Hematopoietic multipotent progenitor cell treated with erythropoietin and hydrocortisone succinate and interleukin-3 and kit ligand, for 8 days (in vitro differentiated cells): ENCODE data around the gene NDST4.
"Not testable (repeated sequence)": the region's sequence is repeated elsewhere in the genome, so short reads cannot be mapped to it uniquely, and the experiment has no call there.

Experiments used
- DNase-seq: peaks from one replicate; pipeline ENCODE4 v3.0.0-alpha.2; 2015

Gene NDST4

DNA sequence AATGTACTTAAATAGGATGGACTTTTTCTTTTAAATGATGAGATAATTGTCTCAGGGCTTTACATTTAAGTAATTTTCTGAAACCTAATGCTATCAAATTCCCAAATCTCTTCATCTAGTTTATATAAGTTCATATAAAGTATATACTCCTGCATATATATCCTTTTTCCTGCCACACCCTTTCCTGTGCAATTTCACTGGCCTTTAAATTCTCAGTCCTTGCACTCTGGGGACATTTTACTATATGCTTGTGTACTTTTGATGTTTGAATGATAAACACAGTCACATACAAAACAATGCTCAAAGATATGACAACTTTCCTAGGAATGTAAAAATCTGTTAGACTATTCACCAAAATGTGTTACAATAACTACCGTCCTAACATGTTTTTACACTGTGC is 60.1 kb downstream of the NDST4 start:
- no peak for DNase-seq

DNA sequence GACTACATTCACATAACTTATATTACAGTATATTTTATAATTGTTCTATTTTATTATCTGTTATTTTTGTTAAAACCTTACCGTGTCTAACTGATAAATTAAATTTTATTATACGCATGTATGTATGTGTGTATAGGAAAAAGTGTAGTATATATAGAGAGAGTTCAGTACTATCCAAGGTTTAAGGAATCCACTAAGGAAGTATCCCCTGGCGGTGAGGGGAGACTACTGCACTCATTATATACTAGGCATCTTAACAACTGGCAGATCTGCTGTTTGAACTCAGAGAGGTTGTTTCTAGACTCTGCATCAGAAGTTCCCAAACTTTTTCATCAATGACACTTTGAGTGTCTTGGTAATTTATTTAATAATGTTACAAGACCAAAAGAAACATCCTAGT is 70.9 kb downstream of the NDST4 start:
- no peak for DNase-seq

DNA sequence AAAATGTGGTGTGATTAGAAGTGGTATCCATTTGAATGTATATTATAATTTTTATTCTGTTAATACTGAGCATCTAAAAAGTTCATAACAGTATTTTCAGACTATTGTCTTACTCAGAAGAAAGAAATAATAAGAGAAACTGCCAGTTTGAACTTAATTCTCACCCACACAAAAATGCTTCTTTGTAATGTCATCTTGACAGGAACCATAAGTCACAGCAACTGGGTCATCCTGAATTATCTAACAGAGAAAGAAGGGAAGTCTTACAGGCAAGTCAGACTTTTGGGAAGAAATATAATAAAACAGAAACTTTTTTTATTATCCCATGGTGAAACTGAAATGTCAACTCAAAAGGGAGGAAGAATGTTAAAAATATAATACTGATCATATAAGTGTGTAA is 83.1 kb downstream of the NDST4 start:
- no peak for DNase-seq

DNA sequence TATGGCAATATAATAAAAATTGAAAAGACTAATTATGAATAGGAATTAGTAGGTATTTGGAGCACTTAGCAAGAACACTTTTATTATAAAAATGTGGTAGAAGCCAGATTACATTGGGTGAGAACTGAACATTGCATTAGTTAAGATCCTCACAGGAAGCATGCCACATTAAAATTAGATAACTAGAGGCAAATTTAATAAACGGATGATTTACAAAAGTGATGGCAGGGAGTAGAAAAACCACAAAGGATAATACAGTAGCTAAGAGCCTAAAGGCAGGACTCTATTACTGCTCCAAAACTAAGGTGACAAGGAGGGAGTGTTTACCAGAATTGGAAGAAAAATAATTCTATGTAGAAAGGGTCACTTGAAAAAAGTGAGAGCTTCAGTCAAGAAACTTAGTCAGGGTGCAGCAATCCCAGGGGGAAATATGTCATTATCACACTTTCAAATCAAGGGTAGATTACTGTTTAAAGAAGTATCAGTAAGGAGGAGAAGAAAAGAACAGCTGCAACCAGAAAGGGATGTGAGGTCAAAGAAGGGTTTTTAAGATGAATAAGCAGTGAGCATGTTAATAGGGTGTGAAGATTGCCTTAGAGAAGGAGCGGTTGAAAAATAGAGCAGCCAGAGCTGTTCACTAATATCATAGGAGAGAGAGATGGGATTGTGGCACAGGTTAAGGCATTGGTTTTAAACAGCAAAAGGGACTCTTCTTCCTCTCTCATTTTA is 84.6 kb downstream of the NDST4 start:
- DNase-seq, result no peak

DNA sequence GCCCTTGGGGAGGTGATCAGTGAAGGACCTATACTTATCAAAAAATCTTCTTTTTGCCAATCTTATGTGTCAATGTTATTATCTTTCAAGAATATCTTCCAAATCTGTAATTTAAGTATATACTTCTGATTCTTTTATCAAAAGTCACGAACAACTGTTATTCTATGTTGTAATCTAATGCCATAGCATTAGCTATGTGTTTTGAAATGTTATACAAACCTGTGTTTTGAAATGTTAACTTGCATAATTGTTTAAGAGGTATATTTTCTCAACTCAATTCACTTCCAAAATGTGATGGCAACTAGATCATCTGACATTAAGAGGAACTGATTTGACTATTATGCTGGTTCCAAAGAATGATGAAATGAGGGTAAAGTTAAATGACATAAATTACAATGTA is 113.5 kb downstream of the NDST4 start:
- no peak for DNase-seq

DNA sequence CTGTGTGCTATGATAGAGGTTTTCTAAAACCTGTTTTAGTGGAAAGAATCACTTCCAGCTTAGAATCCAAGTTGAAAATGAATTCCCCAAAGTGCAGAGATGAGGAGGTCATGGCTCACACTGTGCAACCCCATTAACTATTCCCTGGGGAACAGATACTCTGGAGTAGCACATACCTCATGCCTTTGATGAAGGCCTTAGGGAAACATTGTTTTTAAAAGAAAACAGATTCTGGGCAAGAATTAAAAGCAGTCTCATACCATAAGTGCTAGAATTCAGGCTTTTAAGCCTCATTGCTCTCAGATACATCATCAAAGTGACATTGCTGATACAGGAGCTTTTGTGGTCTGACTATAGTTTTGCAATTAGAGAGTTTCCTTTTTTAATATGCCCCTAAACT is 115.1 kb downstream of the NDST4 start:
- no peak for DNase-seq

DNA sequence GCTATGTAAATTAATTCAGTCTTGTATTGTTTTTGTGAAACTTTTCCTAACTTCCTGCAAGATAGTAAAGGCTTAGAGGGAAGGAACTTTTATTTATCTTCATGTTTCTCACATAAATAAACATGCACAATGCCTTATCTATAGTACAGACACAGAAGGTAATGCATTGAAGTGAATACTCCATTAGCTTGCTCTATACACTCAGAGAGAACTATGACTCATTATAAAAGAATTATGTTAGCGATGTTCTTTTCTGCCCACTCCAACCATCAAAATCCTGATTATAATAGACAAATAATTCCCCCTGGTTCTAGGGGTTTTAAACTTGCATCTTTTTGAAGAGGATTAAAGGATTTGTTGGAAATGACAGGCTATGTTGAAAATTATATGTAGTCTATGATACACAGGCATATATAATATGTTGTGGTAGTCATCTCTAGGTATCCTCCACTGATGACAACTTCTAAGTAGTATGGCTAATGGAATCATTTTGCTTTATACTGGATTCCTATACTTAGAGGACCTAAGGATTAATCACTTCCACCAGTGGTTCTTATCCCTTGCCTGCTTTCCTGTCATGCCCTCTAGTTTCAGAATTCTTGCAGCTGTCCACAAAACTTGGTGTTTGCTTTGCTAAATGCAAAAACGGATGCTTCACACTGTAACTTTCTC is 115.7 kb downstream of the NDST4 start:
- DNase-seq, result no peak

DNA sequence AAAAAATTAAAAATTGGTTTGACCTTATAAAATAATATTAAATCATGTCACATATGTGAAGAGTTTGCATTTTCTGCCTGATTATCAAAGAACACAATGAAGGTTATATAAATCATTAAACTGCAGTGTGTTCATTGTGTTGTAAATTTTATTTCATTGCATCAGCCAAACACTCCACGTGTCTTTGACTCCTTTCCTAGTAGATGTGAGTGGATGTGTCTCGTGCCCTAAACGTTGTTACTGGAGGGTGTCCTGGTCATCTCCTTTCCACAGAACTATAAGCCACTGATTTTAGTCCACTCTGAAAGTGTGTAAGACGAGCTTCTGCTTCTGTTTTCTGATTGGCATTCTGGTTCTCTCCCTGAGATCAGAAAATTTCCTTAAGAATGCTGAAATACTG is 127.3 kb downstream of the NDST4 start:
- no peak for DNase-seq

DNA sequence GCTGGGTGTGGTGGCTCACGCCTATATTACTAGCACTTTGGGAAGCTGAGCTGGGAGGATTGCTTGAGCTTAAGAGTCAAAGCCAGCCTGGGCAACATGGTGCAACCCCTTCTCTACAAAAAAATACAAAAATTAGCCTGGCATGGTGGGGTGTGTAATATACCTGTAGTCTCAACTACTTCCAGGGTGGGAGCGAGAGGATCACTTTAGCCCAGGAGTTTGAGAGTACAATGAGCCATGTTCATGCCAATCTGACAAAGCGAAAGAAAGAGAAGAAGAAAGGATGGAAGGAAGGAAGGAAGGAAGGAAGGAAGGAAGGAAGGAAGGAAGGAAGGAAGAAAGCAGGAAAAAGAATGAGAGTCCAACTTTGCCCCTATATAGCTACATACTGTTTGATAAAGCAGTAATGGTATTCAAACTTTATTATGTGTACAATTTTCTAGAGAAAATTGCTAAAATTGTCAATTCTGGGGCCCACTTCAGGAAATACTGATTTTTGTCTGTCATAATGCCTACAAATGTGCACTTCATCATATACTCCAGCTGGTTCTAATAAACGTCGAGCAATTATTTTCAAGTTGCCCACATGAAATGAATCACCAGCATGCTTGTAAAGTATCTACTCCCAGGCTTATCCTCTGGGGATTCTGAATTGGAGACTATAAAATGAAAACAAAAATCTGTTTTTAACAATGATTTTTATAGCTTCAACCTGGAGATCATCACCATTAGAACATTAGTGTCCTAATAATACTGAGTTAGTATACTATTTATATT is 132.3 kb downstream of the NDST4 start:
- DNase-seq, result no peak

DNA sequence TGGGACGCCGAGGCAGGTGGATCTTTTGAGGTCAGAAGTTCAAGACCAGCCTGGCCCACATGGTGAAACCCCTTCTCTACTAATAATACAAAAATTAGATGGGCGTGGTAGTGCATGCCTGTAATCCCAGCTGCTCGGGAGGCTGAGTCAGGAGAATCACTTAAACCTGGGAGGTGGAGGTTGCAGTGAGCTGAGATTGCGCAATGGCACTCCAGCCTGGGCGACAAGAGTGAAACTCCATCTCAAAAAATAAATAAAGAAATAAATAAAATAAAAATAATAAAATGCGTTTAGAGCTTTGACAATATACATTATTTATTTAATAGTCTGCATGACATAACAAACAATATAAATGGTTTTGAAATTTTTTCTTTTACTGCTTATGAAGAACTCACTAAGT is 133.0 kb downstream of the NDST4 start:
- not testable (repeated sequence) for DNase-seq

DNA sequence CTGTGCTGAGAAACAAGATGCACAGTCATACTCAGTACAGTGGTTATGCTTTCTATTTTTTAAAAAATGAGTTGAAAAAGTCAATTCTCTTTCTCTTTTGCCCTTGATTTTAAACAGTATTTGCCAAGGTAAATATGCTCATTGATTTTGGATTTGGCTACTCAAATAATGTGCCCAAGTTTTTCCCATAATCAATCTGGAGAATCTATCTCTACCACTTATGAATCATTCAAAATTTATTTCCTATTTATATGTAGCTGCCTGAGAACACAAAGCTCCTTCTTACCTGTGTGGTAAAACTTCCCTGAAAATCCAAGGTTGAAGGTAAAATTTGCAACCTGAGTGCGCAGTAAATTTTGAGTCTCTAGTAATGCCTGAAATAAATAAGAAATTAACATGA is 136.5 kb downstream of the NDST4 start:
- no peak for DNase-seq

DNA sequence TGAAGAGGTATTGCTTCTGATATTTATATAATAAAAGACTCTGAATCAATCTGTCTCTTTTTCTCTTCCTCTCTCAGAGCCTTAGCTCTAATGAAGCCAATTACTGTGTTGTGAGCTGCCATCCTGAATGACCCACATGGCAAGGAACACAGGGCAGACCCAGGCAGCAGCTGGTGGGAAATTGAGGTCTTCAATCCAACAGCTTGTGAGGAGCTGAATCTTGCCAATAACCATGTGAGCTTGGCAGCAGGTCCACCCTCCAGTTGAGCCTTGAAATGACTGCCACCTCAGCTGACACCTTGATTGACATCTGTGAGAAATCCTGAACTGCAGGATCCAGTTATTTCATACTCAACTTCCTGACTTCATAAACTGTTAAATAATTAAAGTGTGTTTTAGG is 149.4 kb downstream of the NDST4 start:
- DNase-seq, result no peak

DNA sequence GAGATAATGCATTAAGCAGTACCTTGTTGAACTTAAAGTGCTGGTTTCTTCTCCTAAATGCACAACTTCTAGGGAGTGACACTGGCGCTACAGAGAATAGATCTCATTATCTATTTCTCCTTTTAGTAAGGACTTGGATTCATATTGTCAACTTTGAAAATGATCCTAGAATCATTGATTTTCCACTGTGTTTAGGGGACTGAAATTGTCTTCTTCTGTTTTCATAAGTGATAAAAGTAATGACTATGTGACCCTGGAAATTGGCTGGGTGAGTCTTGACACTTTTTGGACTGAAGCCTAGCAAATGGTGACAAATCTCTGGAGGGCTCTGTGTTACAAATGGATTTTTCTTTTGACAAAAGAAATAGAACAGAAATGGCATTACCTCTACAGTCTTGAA is 167.8 kb downstream of the NDST4 start:
- no peak for DNase-seq

DNA sequence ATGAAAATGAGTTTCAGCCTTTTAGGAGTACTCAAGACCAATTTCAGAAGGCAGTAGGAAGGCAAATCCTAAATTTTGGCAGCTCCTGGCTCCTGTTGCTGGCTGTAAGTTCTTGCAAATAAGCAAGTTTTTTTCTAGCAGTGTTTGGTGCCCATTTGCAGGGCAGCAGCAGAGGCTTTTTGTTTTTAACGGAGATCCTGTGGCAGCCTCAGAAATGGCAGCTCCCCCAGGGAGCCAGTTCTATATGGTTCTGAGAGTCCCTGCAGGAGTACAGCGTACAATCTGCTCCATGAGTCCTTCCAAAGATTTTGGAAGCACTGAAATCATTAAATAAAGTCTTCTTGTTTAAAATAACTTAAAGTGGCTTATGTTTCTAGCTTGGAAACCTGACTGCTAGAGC is 171.9 kb downstream of the NDST4 start:
- DNase-seq, result no peak

DNA sequence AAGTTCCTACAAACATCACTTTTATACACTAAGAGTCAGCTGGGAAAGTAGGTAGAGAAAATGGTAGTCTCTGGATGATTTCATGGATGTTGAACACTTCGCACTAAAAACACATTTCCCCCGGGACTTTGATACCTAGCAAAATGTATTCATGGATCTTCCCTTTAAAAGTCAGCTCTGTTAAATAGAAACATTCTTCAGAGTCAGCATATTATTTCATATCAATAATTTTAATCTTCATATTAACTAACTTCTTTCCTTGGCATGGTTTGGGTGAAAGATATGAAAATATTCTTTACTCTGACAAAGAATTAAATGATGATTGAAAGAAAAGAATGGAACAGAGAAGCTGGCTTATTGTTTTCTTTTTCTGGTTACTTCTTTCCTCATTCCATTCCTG is 185.5 kb downstream of the NDST4 start:
- no peak for DNase-seq

DNA sequence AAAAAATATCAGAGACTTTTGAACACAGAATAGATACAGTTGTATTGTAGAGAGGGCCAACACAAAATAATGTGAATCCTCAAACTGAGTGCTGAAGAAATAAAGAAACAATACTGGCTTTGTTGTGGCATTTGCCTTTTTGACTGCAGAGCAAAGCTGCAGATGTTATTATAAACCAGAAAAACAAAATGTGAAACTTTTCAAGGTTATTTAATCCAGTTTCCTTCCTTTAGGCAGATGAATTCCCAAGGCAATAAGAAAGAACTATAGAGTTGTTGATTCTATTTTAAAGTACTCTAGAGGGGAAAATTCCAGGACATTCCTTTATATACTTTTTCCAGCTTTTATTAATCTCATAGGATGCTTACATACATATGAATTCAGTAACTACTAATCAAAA is 186.8 kb downstream of the NDST4 start:
- DNase-seq, result no peak

DNA sequence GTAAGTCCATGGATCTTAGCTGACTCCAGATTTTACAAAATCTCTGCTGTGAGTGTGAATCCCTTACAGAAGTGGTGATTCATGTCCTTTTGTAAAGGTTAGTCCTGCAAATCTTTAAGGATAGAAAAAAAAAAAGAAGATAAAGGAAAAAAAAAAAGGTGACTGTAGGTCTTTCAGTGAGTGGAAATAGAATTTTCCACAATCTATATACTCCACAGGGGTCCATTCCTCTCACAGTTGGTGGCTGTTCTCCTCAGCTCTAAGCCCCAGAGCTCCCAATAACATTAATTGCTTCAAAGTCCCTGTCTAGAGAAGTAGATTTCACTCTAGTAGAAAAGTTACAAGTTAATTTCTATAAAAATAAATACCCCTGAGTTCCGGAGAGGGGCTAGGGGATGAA is 189.1 kb downstream of the NDST4 start:
- no peak for DNase-seq

DNA sequence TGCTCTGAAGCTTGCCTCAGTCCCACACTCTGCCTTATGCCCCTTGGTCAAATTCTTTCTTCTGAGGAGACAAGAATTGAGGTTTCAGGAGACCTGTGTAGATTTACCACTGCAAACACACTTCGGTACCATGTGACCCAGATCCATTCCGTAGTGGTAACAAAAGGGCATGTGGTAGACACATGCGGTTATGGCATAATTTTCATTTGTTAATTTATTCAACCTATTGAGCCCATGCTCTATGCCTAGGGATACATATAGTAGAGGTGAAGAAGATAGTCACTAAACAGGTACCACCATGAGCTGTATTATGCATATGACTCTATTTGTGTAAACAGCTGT is 190.9 kb downstream of the NDST4 start:
- DNase-seq, result no peak

DNA sequence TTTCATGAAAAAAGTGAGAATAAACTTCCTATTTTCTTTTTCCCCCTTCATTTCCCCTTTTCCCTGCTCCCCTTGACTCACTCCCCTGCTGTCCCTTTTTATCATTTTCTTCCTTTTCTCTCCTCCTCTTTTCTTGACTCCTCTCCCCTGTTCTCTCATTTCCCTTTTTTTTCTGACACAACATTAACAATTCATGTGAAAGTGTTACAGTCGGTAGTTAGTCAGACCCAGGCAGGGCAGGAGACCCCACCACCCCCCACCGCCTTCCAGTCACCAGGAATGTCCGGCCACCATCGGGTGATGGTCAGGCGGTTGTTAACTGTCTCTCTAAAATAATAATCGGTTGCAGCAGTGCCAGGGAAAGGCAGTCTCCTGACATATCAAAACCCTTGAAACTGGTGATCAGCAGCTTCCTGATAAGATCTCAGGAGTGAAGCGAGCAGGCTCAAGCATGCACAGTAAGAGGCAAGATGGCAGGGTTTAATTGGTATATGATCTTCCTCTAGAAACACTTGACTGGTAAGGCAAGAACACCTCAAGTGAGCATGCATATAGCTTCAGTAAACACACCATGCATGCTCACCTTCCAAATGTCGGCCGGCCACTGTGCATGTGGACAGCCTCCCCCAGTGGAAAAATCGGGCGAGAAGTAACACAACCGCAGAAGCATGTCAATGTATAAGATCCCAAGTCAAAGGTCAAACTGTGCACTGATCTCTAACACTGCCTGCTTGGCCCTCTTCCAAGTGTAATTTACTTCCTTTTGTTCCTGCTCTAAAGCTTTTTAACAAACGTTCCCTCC is 191.4 kb downstream of the NDST4 start:
- DNase-seq, result no peak

DNA sequence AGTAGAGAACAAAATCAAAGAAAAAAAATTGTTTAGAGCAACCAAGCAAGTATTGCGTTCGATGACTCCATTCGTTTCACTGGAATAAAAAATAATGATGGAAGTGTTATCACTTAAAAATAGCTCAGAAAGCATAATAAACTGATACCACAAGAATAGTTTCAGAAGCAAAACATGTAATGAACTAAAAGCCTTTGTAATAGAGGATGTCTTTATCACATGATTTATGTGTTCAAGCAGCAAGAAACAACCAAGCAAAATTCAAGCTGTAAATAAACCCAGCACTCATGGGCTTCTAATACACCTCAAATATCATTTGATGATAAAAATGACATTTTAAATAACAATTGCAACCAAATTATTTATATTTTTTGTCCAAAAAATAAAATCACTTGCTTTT is 192.2 kb downstream of the NDST4 start:
- DNase-seq, result no peak

DNA sequence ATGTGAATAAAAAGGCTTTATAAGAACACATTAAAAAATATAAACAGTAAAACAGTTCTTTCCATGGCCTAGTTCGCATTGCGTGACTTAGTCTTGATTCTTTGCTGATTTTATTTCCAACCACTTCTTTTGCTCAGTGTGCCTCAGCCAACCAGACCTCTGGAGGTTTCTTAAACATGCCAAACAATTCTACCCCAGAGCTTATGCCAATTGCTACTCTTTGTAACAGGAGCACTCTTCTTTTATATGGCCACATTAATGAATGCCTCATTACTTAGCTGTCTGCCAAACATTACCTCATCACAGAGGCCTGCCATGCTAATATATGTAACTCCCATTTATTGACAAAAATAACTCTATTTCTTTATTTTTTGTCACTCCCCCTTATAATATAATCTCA is 202.3 kb downstream of the NDST4 start:
- no peak for DNase-seq

DNA sequence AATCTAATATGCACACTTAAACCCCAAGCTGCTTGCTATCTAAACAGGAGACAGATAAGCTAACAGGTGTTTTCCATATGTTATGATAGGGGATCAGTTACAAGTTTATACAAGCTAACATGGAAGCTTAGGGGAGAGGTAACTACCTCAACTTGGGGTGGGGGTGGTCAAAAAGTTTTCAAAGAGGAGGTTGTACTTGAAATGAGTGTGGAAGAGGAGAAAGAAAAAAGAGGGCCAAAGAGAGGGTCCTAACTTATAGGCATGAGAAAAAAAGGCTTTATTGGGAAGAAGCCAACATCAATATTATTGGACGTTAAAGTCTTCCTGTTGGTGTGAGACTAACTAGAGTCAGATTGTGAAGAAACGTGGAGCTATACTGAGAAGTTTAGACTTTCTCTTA is 205.9 kb downstream of the NDST4 start:
- no peak for DNase-seq

DNA sequence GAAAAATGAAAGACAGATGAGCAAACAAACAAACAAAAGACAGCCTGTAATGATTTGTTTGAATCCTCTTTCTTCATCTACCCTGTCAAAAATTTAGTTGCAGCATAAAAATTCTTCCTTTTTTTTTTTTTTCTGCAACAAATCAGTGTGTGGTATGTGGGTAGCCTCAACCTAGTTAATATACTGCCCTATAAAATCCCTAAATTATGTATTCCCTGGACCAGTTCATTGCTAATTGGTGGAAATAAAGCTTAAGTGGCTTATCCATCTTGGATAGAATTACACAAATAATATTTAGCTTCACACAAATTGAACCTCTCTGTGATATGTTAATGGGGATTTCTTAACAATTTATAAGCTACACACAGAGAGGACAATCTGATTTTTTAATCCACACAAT is 208.4 kb downstream of the NDST4 start:
- no peak for DNase-seq

DNA sequence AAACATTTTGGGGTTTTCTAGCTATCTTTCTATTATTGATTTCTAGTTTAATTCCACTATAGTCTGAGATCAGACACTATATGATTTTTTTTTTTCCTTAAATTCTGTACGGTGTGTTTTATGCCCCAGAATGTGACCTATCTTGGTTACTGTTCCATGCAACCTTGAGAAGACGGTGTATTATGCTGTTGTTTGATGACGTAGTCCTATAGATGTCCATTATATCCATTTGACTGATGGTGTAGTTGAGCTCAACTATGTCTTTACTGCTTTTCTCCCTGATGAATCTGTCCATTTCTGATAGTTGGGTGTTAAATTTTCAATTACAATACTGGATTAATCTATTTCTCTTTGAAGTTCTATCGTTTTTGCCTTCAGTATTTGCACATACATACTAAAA is 212.5 kb downstream of the NDST4 start:
- no peak for DNase-seq
